IMR-90 (cell line): ENCODE measurements around the gene PCDHGA7. TPM values are rescaled to one million over a fixed set of nuclear protein-coding genes. Genes with fewer than 3 reads are reported as not detected.

ENCODE experiments used
- ATAC-seq: fragments of 200-7000 bp; cut with Tn5 transposase; 2 replicates; pipeline ENCODE4 v1.9.1; 2020; ENCODE audit warnings: low read depth, mild to moderate bottlenecking, moderate library complexity
- BruUV-seq: library from RNA; stranded (reverse); fragments of 400-500 nt; replicated peaks from 2 replicates; lab custom pipeline; 2021; lab: Mats Ljungman, UMichigan
- CTCF ChIA-PET: fragments of 300-600 bp; formaldehyde crosslinking; extraction: SDS; loops from one replicate; lab custom pipeline; 2021; ENCODE audit warnings: antibody characterized with exemption; lab: Yijun Ruan, JAX
- POLR2A ChIA-PET: fragments of 300-600 bp; sonication (Branson Sonifier 250); formaldehyde crosslinking; loops from one replicate; lab custom pipeline; 2022; ENCODE audit warnings: antibody characterized with exemption; ENCODE audit not compliant: unreplicated experiment; lab: Charles Lee
- DNase-seq: peaks from one replicate; pipeline ENCODE4 v3.0.0; 2013
- H2AFZ ChIP-seq: replicated peaks from 2 replicates; pipeline ENCODE3; 2013; ENCODE audit warnings: low read length, mild to moderate bottlenecking; ENCODE audit not compliant: poor library complexity
- H2AK5ac ChIP-seq: 2 replicates; pipeline ENCODE4 v1.6.1; 2013; ENCODE audit warnings: low read depth, low read length, inconsistent platforms
- H2AK9ac ChIP-seq: replicated peaks from 2 replicates; pipeline ENCODE3; 2013; ENCODE audit warnings: mild to moderate bottlenecking, low read depth, low read length, moderate library complexity; ENCODE audit not compliant: poor library complexity
- H2BK120ac ChIP-seq: 2 replicates; pipeline ENCODE4 v1.6.1; 2013; ENCODE audit warnings: low read depth, low read length, inconsistent platforms
- H2BK15ac ChIP-seq: 3 replicates; pipeline ENCODE4 v1.6.1; 2013; ENCODE audit warnings: low read depth, low read length, inconsistent platforms
- H2BK20ac ChIP-seq: 2 replicates; pipeline ENCODE4 v1.6.1; 2013; ENCODE audit warnings: low read depth, mild to moderate bottlenecking, inconsistent platforms, low read length, moderate library complexity
- H2BK5ac ChIP-seq: 2 replicates; pipeline ENCODE4 v1.6.1; 2013; ENCODE audit warnings: mild to moderate bottlenecking, low read depth, low read length, inconsistent platforms; ENCODE audit not compliant: poor library complexity, severe bottlenecking
- H3K14ac ChIP-seq: replicated peaks from 2 replicates; pipeline ENCODE4 v1.6.1; 2013; ENCODE audit warnings: low read depth, low read length, inconsistent platforms
- H3K18ac ChIP-seq: 2 replicates; pipeline ENCODE4 v1.6.1; 2013; ENCODE audit warnings: low read depth, low read length, control low read depth
- H3K23ac ChIP-seq: 2 replicates; pipeline ENCODE4 v1.6.1; 2013; ENCODE audit warnings: low read depth, low read length, inconsistent platforms
- H3K27ac ChIP-seq: 2 replicates; pipeline ENCODE4 v1.5.1; 2013; ENCODE audit warnings: mild to moderate bottlenecking, control low read depth, low read length; ENCODE audit not compliant: insufficient read depth
- H3K27me3 ChIP-seq: 2 replicates; pipeline ENCODE4 v1.6.1; 2013; ENCODE audit warnings: low read length; ENCODE audit not compliant: control insufficient read depth, insufficient read depth
- H3K36me3 ChIP-seq: 2 replicates; pipeline ENCODE4 v1.6.1; 2013; ENCODE audit warnings: low read length, mixed read lengths; ENCODE audit not compliant: control insufficient read depth, insufficient read depth
- H3K4ac ChIP-seq: 2 replicates; pipeline ENCODE4 v1.6.1; 2013; ENCODE audit warnings: low read depth, low read length, inconsistent platforms
- H3K4me1 ChIP-seq: 2 replicates; pipeline ENCODE4 v1.6.1; 2013; ENCODE audit warnings: low read length, mixed read lengths; ENCODE audit not compliant: control insufficient read depth, insufficient read depth
- H3K4me2 ChIP-seq: 2 replicates; pipeline ENCODE4 v1.6.1; 2013; ENCODE audit warnings: low read depth, mild to moderate bottlenecking, control low read depth, low read length, moderate library complexity
- H3K4me3 ChIP-seq: 2 replicates; pipeline ENCODE4 v1.5.1; 2013; ENCODE audit warnings: low read depth, mild to moderate bottlenecking, control low read depth, low read length, moderate library complexity; ENCODE audit not compliant: insufficient read depth
- H3K56ac ChIP-seq: 2 replicates; pipeline ENCODE4 v1.6.1; 2013; ENCODE audit warnings: low read length, inconsistent platforms; ENCODE audit not compliant: insufficient read depth; ENCODE audit errors: extremely low read depth
- H3K79me1 ChIP-seq, 2 experiments: 2 replicates each; pipeline ENCODE4 v1.6.1; 2013; ENCODE audit warnings: low read length in 2 of 2, inconsistent platforms in 1 of 2, low read depth in 1 of 2
- H3K9ac ChIP-seq: 2 replicates; pipeline ENCODE4 v1.6.1; 2013; ENCODE audit warnings: low read depth, low read length, control low read depth
- H3K9me1 ChIP-seq: 2 replicates; pipeline ENCODE4 v1.6.1; 2013; ENCODE audit warnings: low read length, inconsistent platforms; ENCODE audit not compliant: insufficient read depth
- H3K9me3 ChIP-seq: 2 replicates; pipeline ENCODE4 v1.6.1; 2013; ENCODE audit warnings: low read length; ENCODE audit not compliant: control insufficient read depth, insufficient read depth
- H4K20me1 ChIP-seq: 2 replicates; pipeline ENCODE4 v1.6.1; 2013; ENCODE audit warnings: low read length, inconsistent platforms; ENCODE audit not compliant: insufficient read depth
- H4K5ac ChIP-seq: 2 replicates; pipeline ENCODE4 v1.6.1; 2013; ENCODE audit warnings: mild to moderate bottlenecking, low read depth, low read length, control low read depth
- H4K8ac ChIP-seq, 2 experiments: 2 replicates each; pipeline ENCODE4 v1.6.1; 2013; ENCODE audit warnings: low read depth in 2 of 2, low read length in 2 of 2, control low read depth in 1 of 2, inconsistent platforms in 1 of 2
- H4K91ac ChIP-seq: 2 replicates; pipeline ENCODE4 v1.6.1; 2013; ENCODE audit warnings: low read depth, low read length, inconsistent platforms; ENCODE audit not compliant: insufficient read depth
- BHLHE40 ChIP-seq: fragments of 150-350 bp; IDR thresholded peaks from 2 replicates; pipeline ENCODE4 v1.6.1; 2016; ENCODE audit warnings: mild to moderate bottlenecking, low read depth, low read length
- CEBPB ChIP-seq: IDR thresholded peaks from 2 replicates; pipeline ENCODE4 v1.6.1; 2012; ENCODE audit warnings: low read depth, low read length, improper control_type of control experiment
- FOS ChIP-seq: fragments of 150-350 bp; IDR thresholded peaks from 2 replicates; pipeline ENCODE4 v1.6.1; 2016; ENCODE audit warnings: low read depth, low read length
- MAFK ChIP-seq: IDR thresholded peaks from 2 replicates; pipeline ENCODE4 v1.6.1; 2012; ENCODE audit warnings: low read depth, low read length, improper control_type of control experiment
- MAZ ChIP-seq: IDR thresholded peaks from 2 replicates; pipeline ENCODE4 v1.6.1; 2012; ENCODE audit warnings: low read depth, mild to moderate bottlenecking, low read length, improper control_type of control experiment, moderate library complexity, borderline replicate concordance
- MXI1 ChIP-seq: IDR thresholded peaks from 2 replicates; pipeline ENCODE4 v1.6.1; 2012; ENCODE audit warnings: low read depth, mild to moderate bottlenecking, low read length, moderate library complexity, borderline replicate concordance
- RCOR1 ChIP-seq: IDR thresholded peaks from 2 replicates; pipeline ENCODE4 v1.6.1; 2012; ENCODE audit warnings: mild to moderate bottlenecking, low read length, improper control_type of control experiment; ENCODE audit not compliant: insufficient replicate concordance
- WGBS, 2 experiments: methylation state at CpG; one replicate each; pipeline versions ENCODE4 v1.1.5 to v1.1.7; 2013; ENCODE audit warnings: missing lambda C conversion rate in 2 of 2; ENCODE audit not compliant: insufficient read length in 1 of 2; ENCODE audit errors: extremely low coverage in 2 of 2; 5-methylcytosine and 5-hydroxymethylcytosine counted together
- dilution Hi-C: fragments of 300-500 bp; cut with HindIII; formaldehyde crosslinking; loops from one replicate; pipeline ENCODE4 v1.14.3; 2018; ENCODE audit warnings: low sequenced_read_pairs; ENCODE audit not compliant: unreplicated experiment
- in situ Hi-C: fragments of 300-500 bp; cut with MboI; formaldehyde crosslinking; loops from 3 replicates; pipeline ENCODE4 v1.14.3; 2019; ENCODE audit warnings: low sequenced_read_pairs, inconsistent platforms, mixed read lengths
- intact Hi-C: fragments of 100-400 bp; cut with micrococcal nuclease; formaldehyde crosslinking; loops from 2 replicates; pipeline ENCODE4 v1.10.0; 2022
- polyA plus RNA-seq, 3 experiments: library from polyadenylated mRNA; depleted of rRNA; stranded (reverse); fragments of >200 nt; gene quantifications; 2 replicates each; pipeline ENCODE4 v1.2.3, GENCODE V29; 2012; ENCODE audit warnings: low replicate concordance in 1 of 3
- total RNA-seq: library from RNA; depleted of rRNA; stranded (reverse); fragments of >200 nt; gene quantifications from 2 replicates; pipeline ENCODE4 v1.2.3, GENCODE V29; 2012
- TF ChIP-seq, protein P1 (sequence below): conservative IDR thresholded peaks from 2 replicates; pipeline ENCODE4 v1.5.1; 2012; ENCODE audit warnings: mild to moderate bottlenecking, low read depth, low read length, improper control_type of control experiment

The PCDHGA7 gene
- total and polyA plus RNA-seq, 2 of the 4 experiments (the other 2 are of a cell fraction) = 3.2 to 3.4 TPM

DNA sequence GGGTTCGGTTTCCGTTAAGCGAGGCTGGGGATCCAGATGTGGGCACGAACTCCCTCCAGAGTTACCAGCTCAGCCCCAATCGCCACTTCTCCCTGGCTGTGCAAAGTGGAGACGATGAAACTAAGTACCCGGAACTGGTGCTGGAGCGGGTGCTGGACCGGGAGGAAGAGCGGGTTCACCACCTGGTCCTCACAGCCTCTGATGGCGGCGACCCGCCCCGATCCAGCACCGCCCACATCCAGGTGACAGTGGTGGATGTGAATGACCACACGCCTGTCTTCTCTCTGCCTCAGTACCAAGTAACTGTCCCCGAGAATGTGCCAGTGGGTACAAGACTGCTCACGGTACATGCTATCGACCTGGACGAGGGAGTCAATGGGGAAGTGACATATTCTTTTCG is 803 bp downstream of the PCDHGA7 start:
- Histone ChIP-seq H3K18ac (no peak overlapping the region), H3K4me3 (peak overlapping the region; percentile 83), H3K27me3 (no peaks in the 10 kb centered on the region), H3K23ac (no peak overlapping the region; the same call in 1 of the 2 replicates), H3K27ac (no peak overlapping the region), H3K4me1 (no peaks in the 10 kb centered on the region; the same call in 1 of the 2 replicates), H3K79me1 (peaks cover 2 to 7% of the 10 kb centered on the region in 2 experiments; a peak in 3 of 4 replicates), H3K9me3 (peaks cover 30% of the 10 kb centered on the region), H2BK20ac (no peak overlapping the region), H2BK5ac (no peak overlapping the region), H3K36me3 (peaks cover 3% of the 10 kb centered on the region; the same call in 1 of the 2 replicates), H3K4me2 (peak overlapping the region; percentile 4), H4K5ac (no peak overlapping the region; the same call in 1 of the 2 replicates), H3K4ac (no peak overlapping the region), H4K20me1 (no peaks in the 10 kb centered on the region), H4K91ac (no peak overlapping the region), H4K8ac (peak overlapping the region in 1 of 2 experiments; percentile 58; a peak in 1 of 4 replicates), H2BK120ac (no peak overlapping the region), H3K9me1 (no peaks in the 10 kb centered on the region), H2AFZ (peak overlapping the region; percentile 81), H3K9ac (no peak overlapping the region), H2AK5ac (no peak overlapping the region), H2BK15ac (no peak overlapping the region), H2AK9ac (peak overlapping the region; percentile 72), H3K56ac (no peak overlapping the region), H3K14ac (no peak overlapping the region; the same call in 1 of the 2 replicates)
- ATAC-seq = no peak
- CTCF ChIA-PET = no interaction called here
- 24% methylated on average over 10 of the region's 21 CpGs; no CpG with 5 or more reads in 1 of the 2 experiments for WGBS, 2 experiments
- in situ Hi-C loops (no loop called here), intact Hi-C loops (no loop called here), dilution Hi-C loops (no loop called here)
- DNase-seq = no peak
- POLR2A ChIA-PET = no interaction called here
- no TSS peak for BruUV-seq
- no peak for TF ChIP-seq MAZ
- TF ChIP-seq MXI1 = no peak
- TF ChIP-seq, protein P1, sequence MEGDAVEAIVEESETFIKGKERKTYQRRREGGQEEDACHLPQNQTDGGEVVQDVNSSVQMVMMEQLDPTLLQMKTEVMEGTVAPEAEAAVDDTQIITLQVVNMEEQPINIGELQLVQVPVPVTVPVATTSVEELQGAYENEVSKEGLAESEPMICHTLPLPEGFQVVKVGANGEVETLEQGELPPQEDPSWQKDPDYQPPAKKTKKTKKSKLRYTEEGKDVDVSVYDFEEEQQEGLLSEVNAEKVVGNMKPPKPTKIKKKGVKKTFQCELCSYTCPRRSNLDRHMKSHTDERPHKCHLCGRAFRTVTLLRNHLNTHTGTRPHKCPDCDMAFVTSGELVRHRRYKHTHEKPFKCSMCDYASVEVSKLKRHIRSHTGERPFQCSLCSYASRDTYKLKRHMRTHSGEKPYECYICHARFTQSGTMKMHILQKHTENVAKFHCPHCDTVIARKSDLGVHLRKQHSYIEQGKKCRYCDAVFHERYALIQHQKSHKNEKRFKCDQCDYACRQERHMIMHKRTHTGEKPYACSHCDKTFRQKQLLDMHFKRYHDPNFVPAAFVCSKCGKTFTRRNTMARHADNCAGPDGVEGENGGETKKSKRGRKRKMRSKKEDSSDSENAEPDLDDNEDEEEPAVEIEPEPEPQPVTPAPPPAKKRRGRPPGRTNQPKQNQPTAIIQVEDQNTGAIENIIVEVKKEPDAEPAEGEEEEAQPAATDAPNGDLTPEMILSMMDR = no peak
- TF ChIP-seq MAFK = no peak
- no peak for TF ChIP-seq RCOR1
- no peak for TF ChIP-seq BHLHE40
- TF ChIP-seq CEBPB = no peak
- no peak for TF ChIP-seq FOS
